Mesothelial cell of epicardium (in vitro differentiated cells): ENCODE data around the gene CAPN15. TPM values are rescaled to one million over a fixed set of nuclear protein-coding genes. Genes with fewer than 3 reads are reported as not detected.

Source experiments
- DNase-seq, 2 experiments: peaks; one replicate each; pipeline ENCODE4 v3.0.0; 2021; ENCODE audit warnings: low spot score in 2 of 2; ENCODE audit not compliant: unreplicated experiment in 2 of 2
- H3K27ac Mint-ChIP-seq: 2 replicates; pipeline ENCODE4 v1.8.0; 2021; ENCODE audit warnings: mixed read lengths
- H3K27me3 Mint-ChIP-seq: 2 replicates; pipeline ENCODE4 v1.8.0; 2021; ENCODE audit warnings: low read depth, mixed read lengths
- H3K36me3 Mint-ChIP-seq: 2 replicates; pipeline ENCODE4 v1.8.0; 2021; ENCODE audit warnings: mixed read lengths
- H3K4me1 Mint-ChIP-seq: 2 replicates; pipeline ENCODE4 v1.8.0; 2021; ENCODE audit warnings: mixed read lengths
- H3K4me3 Mint-ChIP-seq: 2 replicates; pipeline ENCODE4 v1.8.0; 2021; ENCODE audit warnings: mild to moderate bottlenecking, moderate library complexity, mixed read lengths
- H3K9me3 Mint-ChIP-seq: 2 replicates; pipeline ENCODE4 v1.8.0; 2021; ENCODE audit warnings: mixed read lengths
- CTCF ChIP-seq: fragments of 200-600 bp; sonication (generic); IDR thresholded peaks from one replicate; pipeline ENCODE4 v1.5.0; 2021; ENCODE audit warnings: antibody characterized with exemption; ENCODE audit not compliant: unreplicated experiment
- total RNA-seq: library from RNA; stranded (reverse); gene quantifications from 3 replicates; pipeline ENCODE4 v1.2.1, GENCODE V29; 2021

CAPN15 gene
- total RNA-seq, 1 donor from 2014 or later = 49.1 TPM

GRCh38 chr16:591231-591630, 63.7 kb downstream of the CAPN15 start:
- no peak for TF ChIP-seq CTCF
- Mint-ChIP-seq H3K27me3 (no peaks in the 10 kb centered on the region), H3K4me1 (peaks cover 42% of the 10 kb centered on the region), H3K9me3 (no peaks in the 10 kb centered on the region), H3K27ac (peak overlapping the region; percentile 82), H3K36me3 (peaks cover 4% of the 10 kb centered on the region), H3K4me3 (peak overlapping the region; percentile 83)
- DNase-seq = no peak

GRCh38 chr16:591892-592517, 64.5 kb downstream of the CAPN15 start:
- Mint-ChIP-seq H3K27me3 (no peaks in the 10 kb centered on the region), H3K27ac (peak overlapping the region; percentile 77), H3K9me3 (no peaks in the 10 kb centered on the region), H3K36me3 (peaks cover 12% of the 10 kb centered on the region), H3K4me3 (peak overlapping the region; percentile 83), H3K4me1 (peaks cover 40% of the 10 kb centered on the region)
- no peak for TF ChIP-seq CTCF
- DNase-seq = no peak

- peaks cover 13% of the 10 kb centered on the region for H3K36me3 Mint-ChIP-seq
- peaks cover 36% of the 10 kb centered on the region for H3K4me1 Mint-ChIP-seq
- H3K9me3 Mint-ChIP-seq = no peaks in the 10 kb centered on the region
- peak overlapping the region; percentile 77 for H3K27ac Mint-ChIP-seq
- DNase-seq = no peak
- TF ChIP-seq CTCF = no peak
- H3K27me3 Mint-ChIP-seq = no peaks in the 10 kb centered on the region
- peak overlapping the region; percentile 83 for H3K4me3 Mint-ChIP-seq
Measured at GRCh38 chr16:592518-593306, 65.2 kb downstream of the CAPN15 start.

- Mint-ChIP-seq H3K36me3 (peaks cover 13% of the 10 kb centered on the region), H3K4me3 (no peak overlapping the region), H3K27ac (peak overlapping the region; percentile 81), H3K9me3 (no peaks in the 10 kb centered on the region), H3K27me3 (no peaks in the 10 kb centered on the region), H3K4me1 (peaks cover 33% of the 10 kb centered on the region)
- no peak for TF ChIP-seq CTCF
- DNase-seq = no peak
Measured at GRCh38 chr16:593406-593805, 65.9 kb downstream of the CAPN15 start.

- no peak for TF ChIP-seq CTCF
- Mint-ChIP-seq H3K4me1 (peaks cover 31% of the 10 kb centered on the region), H3K36me3 (peaks cover 13% of the 10 kb centered on the region), H3K27me3 (no peaks in the 10 kb centered on the region), H3K27ac (peak overlapping the region; percentile 81), H3K9me3 (no peaks in the 10 kb centered on the region), H3K4me3 (no peak overlapping the region)
- no peak for DNase-seq
Measured at GRCh38 chr16:593807-594206, 66.3 kb downstream of the CAPN15 start.
